Bronchial epithelial cell (primary cell): ENCODE data around the gene ZNF57. TPM values are rescaled to one million over a fixed set of nuclear protein-coding genes. Genes with fewer than 3 reads are reported as not detected.
"Not testable (repeated sequence)": the region's sequence is repeated elsewhere in the genome, so short reads cannot be mapped to it uniquely, and the experiment has no call there.

Experiments used
- DNase-seq: peaks from one replicate; pipeline ENCODE4 v3.0.0-alpha.2; 2010; ENCODE audit warnings: low read depth
- FAIRE-seq: peaks from 2 replicates; lab custom pipeline; 2011; peaks lifted over from hg19 to GRCh38; lab: Jason Lieb, UNC
- H3K27me3 ChIP-seq: 2 replicates; pipeline ENCODE4 v1.5.1; 2011; ENCODE audit warnings: low read length; ENCODE audit not compliant: control insufficient read depth, insufficient read depth
- H3K36me3 ChIP-seq: 2 replicates; pipeline ENCODE4 v1.5.1; 2011; ENCODE audit warnings: low read length; ENCODE audit not compliant: control insufficient read depth, insufficient read depth
- H3K4me3 ChIP-seq: 2 replicates; pipeline ENCODE4 v1.5.1; 2011; ENCODE audit warnings: mild to moderate bottlenecking, low read depth, low read length, control low read depth
- total RNA-seq: library from RNA; depleted of rRNA; stranded (reverse); fragments of >200 nt; gene quantifications from 2 replicates; pipeline ENCODE4 v1.2.1, GENCODE V29; 2014
- TF ChIP-seq, protein P1 (sequence below): IDR thresholded peaks from 2 replicates; pipeline ENCODE4 v1.5.1; 2011; ENCODE audit warnings: mild to moderate bottlenecking, moderate library complexity, low read length, control low read depth, inconsistent platforms; ENCODE audit not compliant: insufficient read depth, severe bottlenecking

ZNF57 gene
- total RNA-seq, 1 donor from 2014 or later: 11.1 TPM

DNA sequence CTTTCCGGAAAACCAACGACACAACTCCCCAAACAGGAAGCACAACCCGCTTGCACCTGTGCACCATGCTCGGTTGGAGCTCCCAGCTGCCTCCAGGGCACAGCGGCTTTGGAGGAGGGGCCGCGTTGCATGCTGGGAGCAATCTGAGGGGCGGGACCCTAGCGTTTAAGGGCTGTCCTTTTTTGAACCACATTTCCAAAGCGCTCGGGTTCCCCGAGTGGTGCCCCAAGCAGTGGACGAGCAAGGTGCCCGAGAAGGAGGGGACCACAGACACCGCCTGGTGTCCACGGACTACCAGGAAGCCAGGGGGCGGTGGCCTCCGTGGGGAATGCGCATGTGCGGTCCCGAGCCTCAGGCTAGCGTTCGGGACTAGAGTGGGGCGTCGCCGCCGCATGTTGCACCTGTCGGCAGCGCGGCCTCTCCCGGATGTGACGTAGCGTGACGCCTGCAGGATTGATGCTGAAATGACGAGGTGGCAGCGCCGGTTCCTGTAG, 11.9 kb upstream of the ZNF57 start:
- Histone ChIP-seq H3K27me3 (no peaks in the 10 kb centered on the region), H3K4me3 (no peak overlapping the region), H3K36me3 (no peaks in the 10 kb centered on the region)
- DNase-seq: no peak
- no peak for FAIRE-seq
- TF ChIP-seq, protein P1, sequence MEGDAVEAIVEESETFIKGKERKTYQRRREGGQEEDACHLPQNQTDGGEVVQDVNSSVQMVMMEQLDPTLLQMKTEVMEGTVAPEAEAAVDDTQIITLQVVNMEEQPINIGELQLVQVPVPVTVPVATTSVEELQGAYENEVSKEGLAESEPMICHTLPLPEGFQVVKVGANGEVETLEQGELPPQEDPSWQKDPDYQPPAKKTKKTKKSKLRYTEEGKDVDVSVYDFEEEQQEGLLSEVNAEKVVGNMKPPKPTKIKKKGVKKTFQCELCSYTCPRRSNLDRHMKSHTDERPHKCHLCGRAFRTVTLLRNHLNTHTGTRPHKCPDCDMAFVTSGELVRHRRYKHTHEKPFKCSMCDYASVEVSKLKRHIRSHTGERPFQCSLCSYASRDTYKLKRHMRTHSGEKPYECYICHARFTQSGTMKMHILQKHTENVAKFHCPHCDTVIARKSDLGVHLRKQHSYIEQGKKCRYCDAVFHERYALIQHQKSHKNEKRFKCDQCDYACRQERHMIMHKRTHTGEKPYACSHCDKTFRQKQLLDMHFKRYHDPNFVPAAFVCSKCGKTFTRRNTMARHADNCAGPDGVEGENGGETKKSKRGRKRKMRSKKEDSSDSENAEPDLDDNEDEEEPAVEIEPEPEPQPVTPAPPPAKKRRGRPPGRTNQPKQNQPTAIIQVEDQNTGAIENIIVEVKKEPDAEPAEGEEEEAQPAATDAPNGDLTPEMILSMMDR: no peak

- not testable (repeated sequence) for FAIRE-seq
Measured at GRCh38 chr19:2890531-2890930, 10.2 kb upstream of the ZNF57 start.

DNA sequence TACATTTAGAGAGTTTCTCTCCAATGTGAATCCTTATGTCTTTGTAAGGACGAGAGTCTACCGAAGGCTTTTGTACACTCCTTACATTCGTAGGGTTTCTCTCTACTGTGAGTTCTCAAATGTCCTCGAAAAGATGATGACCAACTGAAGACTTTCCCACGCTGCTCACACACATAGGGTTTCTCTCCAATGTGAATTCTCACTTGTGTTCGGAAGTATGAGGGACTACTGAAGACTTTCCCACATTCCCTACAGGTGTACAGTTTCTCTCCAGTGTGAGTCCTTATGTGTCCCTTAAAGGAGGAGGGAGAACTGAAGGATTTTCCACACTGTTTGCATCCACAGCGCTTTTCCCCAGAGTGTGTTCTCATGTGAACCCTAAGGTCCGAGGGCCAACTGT, 4.0 kb upstream of the ZNF57 start:
- TF ChIP-seq, protein P1: no peak
- FAIRE-seq: peak; percentile 36
- H3K36me3 ChIP-seq: no peaks in the 10 kb centered on the region
- no peak for DNase-seq
- H3K27me3 ChIP-seq: no peaks in the 10 kb centered on the region
- no peak overlapping the region for H3K4me3 ChIP-seq

More at GRCh38 chr19:2890531-2890930, 10.2 kb upstream of the ZNF57 start:
- H3K36me3 ChIP-seq, H3K4me3 ChIP-seq, H3K27me3 ChIP-seq: not testable (repeated sequence)
- peak; percentile 39 for DNase-seq

GRCh38 chr19:2902590-2903218, 2.0 kb downstream of the ZNF57 start:
- Histone ChIP-seq H3K4me3 (no peak overlapping the region), H3K36me3 (no peaks in the 10 kb centered on the region), H3K27me3 (no peaks in the 10 kb centered on the region)
- FAIRE-seq (no peak), DNase-seq (no peak)
- TF ChIP-seq, protein P1: no peak

DNA sequence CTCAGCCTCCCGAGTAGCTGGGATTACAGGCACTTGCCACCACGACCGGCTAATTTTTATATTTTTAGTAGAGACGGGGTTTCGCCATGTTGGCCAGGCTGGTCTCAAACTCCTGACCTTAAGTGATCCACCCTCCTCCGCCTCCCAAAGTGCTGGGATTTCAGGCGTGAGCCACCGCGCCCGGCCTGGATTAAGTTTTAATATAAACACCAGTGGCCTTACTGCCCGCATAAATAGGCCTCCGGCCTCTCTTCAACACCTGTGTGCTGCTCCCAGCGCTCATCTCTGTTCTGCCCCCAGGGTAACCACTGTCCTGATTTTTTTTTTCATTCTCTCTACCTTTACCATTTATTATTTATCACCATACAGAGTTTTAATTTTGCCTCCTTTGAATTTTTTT, 2.6 kb downstream of the ZNF57 start:
- H3K27me3 ChIP-seq, FAIRE-seq, DNase-seq, H3K4me3 ChIP-seq, H3K36me3 ChIP-seq: not testable (repeated sequence)

- DNase-seq (no peak), FAIRE-seq (no peak)
- no peaks in the 10 kb centered on the region for H3K36me3 ChIP-seq
- TF ChIP-seq, protein P1: no peak
- no peaks in the 10 kb centered on the region for H3K27me3 ChIP-seq
- no peak overlapping the region for H3K4me3 ChIP-seq
Measured at GRCh38 chr19:2905918-2906519, 5.3 kb downstream of the ZNF57 start.
